ENCODE results near the gene SNRNP35.
"Not testable (repeated sequence)": the region's sequence is repeated elsewhere in the genome, so short reads cannot be mapped to it uniquely, and the experiment has no call there.

SNRNP35 gene

DNA sequence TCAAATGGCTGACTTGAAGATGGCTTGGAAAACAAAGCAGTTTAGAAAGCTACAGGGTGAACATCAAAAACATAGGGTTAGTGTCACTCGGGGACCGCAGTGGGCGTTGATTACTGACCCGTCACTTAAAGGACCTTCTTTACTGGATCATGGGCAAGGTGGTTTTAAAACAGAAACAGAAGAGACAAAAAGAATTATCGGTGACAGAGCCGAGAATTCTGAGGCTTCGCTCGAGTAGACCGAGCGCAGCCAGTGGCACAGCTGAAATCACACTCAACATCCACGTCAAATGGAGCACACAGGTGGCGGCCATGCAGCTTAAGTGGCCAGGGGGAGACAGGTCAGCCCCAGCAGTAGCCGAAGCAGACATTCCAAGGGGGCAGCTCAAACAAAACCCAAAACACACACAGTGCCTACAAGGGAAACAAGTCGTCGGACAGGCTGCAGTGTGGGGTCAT, 17.3 kb downstream of the SNRNP35 start:
- TF ChIP-seq, protein P1, sequence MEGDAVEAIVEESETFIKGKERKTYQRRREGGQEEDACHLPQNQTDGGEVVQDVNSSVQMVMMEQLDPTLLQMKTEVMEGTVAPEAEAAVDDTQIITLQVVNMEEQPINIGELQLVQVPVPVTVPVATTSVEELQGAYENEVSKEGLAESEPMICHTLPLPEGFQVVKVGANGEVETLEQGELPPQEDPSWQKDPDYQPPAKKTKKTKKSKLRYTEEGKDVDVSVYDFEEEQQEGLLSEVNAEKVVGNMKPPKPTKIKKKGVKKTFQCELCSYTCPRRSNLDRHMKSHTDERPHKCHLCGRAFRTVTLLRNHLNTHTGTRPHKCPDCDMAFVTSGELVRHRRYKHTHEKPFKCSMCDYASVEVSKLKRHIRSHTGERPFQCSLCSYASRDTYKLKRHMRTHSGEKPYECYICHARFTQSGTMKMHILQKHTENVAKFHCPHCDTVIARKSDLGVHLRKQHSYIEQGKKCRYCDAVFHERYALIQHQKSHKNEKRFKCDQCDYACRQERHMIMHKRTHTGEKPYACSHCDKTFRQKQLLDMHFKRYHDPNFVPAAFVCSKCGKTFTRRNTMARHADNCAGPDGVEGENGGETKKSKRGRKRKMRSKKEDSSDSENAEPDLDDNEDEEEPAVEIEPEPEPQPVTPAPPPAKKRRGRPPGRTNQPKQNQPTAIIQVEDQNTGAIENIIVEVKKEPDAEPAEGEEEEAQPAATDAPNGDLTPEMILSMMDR (IDR thresholded peaks at IDR 0.05; ENCODE audit: control insufficient read depth, extremely low read depth, insufficient read depth), result no peak

GRCh38 chr12:123478069-123478468, 20.1 kb downstream of the SNRNP35 start:
- no peak for DNase-seq (ENCODE audit: low read depth)
- TF ChIP-seq, protein P1 (IDR thresholded peaks at IDR 0.05; ENCODE audit: control insufficient read depth, extremely low read depth, insufficient read depth), result no peak
- no peak overlapping the region for H3K4me3 ChIP-seq (ENCODE audit: low read depth, low read length)

More for the DNA sequence above, 17.3 kb downstream of the SNRNP35 start:
- no peak overlapping the region for H3K4me3 ChIP-seq (ENCODE audit: low read depth, low read length)
- no peak for DNase-seq (ENCODE audit: low read depth)

GRCh38 chr12:123478762-123479161, 20.8 kb downstream of the SNRNP35 start:
- no peak overlapping the region for H3K4me3 ChIP-seq (ENCODE audit: low read depth, low read length)
- no peak for DNase-seq (ENCODE audit: low read depth)
- TF ChIP-seq, protein P1 (IDR thresholded peaks at IDR 0.05; ENCODE audit: control insufficient read depth, extremely low read depth, insufficient read depth), result no peak

DNA sequence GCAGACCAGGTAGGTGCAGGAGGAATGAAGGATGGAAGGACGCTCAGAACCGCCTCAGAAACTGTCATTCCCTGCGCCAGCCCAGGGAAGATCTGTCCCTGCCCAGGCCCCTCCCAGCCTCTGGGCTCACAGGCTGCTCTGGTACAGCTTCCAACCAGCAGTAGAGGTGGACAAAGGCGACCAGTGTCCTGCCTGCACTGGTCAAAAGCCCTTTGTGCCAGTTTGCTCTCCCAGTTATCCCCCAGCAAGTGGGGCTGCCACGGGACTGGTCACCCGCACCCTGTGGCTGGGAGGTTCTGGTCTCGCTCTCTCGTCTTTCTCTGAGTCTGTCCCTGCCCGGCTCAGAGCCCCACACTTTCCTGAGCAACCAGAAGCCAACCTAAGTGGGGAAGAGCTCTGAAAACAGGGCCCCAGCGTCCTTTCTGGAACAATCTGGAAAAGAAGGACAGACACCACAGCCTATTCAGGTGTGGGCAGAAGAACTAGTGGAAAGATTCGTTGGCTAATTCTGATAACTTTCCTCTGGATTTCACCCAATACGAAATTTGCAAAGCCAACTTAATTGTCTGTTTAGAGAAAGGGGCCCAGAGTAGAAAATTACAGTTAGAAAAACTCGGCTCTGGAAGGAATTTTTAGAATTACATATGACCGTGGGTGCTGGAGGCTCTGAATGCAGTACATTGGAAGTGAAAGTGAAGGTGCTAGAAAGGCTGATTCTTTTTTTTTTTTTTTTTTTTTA, 21.7 kb downstream of the SNRNP35 start:
- no peak overlapping the region for H3K4me3 ChIP-seq (ENCODE audit: low read depth, low read length)
- DNase-seq (ENCODE audit: low read depth), result no peak
- TF ChIP-seq, protein P1 (IDR thresholded peaks at IDR 0.05; ENCODE audit: control insufficient read depth, extremely low read depth, insufficient read depth), result no peak

- H3K4me3 ChIP-seq (ENCODE audit: low read depth, low read length); DNase-seq (ENCODE audit: low read depth): not testable (repeated sequence)
Measured at GRCh38 chr12:123481251-123481650, 23.3 kb downstream of the SNRNP35 start.

DNA sequence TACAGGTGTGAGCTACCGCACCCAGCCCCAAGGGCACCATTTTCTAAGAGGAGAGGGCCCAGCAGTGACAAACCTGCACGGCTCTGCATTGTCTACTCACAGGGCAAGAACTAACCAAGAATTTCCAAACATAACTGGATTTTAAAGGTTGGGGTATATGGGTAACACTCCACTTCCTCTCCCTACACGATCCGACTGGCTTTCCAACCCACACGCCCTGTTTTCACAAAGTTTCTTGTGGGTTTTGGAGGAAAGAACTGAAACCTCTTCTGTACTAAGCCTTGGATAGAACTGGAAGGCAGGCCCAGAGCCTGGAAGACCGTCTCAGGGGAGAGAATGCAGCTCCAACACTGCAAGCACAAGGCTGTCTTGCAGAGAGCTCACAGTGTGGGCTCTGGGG, 24.9 kb downstream of the SNRNP35 start:
- TF ChIP-seq, protein P1 (IDR thresholded peaks at IDR 0.05; ENCODE audit: control insufficient read depth, extremely low read depth, insufficient read depth), result no peak
- no peak for DNase-seq (ENCODE audit: low read depth)

GRCh38 chr12:123483602-123484248, 25.8 kb downstream of the SNRNP35 start:
- H3K4me3 ChIP-seq (ENCODE audit: low read depth, low read length), result no peak overlapping the region
- TF ChIP-seq, protein P1 (IDR thresholded peaks at IDR 0.05; ENCODE audit: control insufficient read depth, extremely low read depth, insufficient read depth), result no peak
- no peak for DNase-seq (ENCODE audit: low read depth)

More for the DNA sequence above, 24.9 kb downstream of the SNRNP35 start:
- no peak overlapping the region for H3K4me3 ChIP-seq (ENCODE audit: low read depth, low read length)

Measured in LNCaP clone FGC (cell line).